CD4-positive, alpha-beta T cell (primary cell): ENCODE results near the gene CREB1. TPM values are rescaled to one million over a fixed set of nuclear protein-coding genes. Genes with fewer than 3 reads are reported as not detected.

Experiments
- ATAC-seq: fragments of 200-7000 bp; cut with Tn5 transposase; one replicate; pipeline ENCODE4 v1.10.0; 2022; ENCODE audit warnings: mild to moderate bottlenecking; ENCODE audit not compliant: poor library complexity
- CTCF ChIA-PET: fragments of 350-600 bp; sonication (Branson Sonifier 250); formaldehyde crosslinking; loops from one replicate; lab custom pipeline; 2021; ENCODE audit warnings: antibody characterized with exemption, inconsistent platforms; lab: Charles Lee
- POLR2A ChIA-PET: fragments of 350-600 bp; sonication (Branson Sonifier 250); formaldehyde crosslinking; loops from one replicate; lab custom pipeline; 2021; ENCODE audit warnings: antibody characterized with exemption, inconsistent platforms; lab: Charles Lee
- DNase-seq, 14 experiments: peaks; one replicate each; pipeline ENCODE4 v3.0.0-alpha.2; 2013 to 2020; ENCODE audit warnings: mixed read lengths in 2 of 14
- H3K27ac ChIP-seq, 2 donors: one replicate each; pipeline versions ENCODE4 v1.5.1 to v1.7.0; 2013; ENCODE audit warnings: low read length in 2 of 2, low read depth in 1 of 2, mild to moderate bottlenecking in 1 of 2
- H3K27me3 ChIP-seq, 2 experiments: 1 replicate in 1 of 2; 2 replicates in 1 of 2; pipeline versions ENCODE4 v1.6.1 to v1.7.0; 2013; ENCODE audit warnings: low read length in 2 of 2, control low read depth in 1 of 2, mild to moderate bottlenecking in 1 of 2, moderate library complexity in 1 of 2; ENCODE audit not compliant: insufficient read depth in 2 of 2, control insufficient read depth in 1 of 2
- H3K36me3 ChIP-seq: one replicate; pipeline ENCODE4 v1.6.1; 2013; ENCODE audit warnings: low read length, control low read depth; ENCODE audit not compliant: insufficient read depth
- H3K4me1 ChIP-seq: one replicate; pipeline ENCODE4 v1.6.1; 2013; ENCODE audit warnings: low read length, control low read depth; ENCODE audit not compliant: insufficient read depth
- H3K4me3 ChIP-seq: one replicate; pipeline ENCODE4 v1.5.1; 2013; ENCODE audit warnings: mild to moderate bottlenecking, low read length, moderate library complexity
- H3K9me3 ChIP-seq, 2 experiments: 1 replicate in 1 of 2; 2 replicates in 1 of 2; pipeline versions ENCODE4 v1.6.1 to v1.7.0; 2013; ENCODE audit warnings: low read length in 2 of 2, mild to moderate bottlenecking in 2 of 2, control low read depth in 1 of 2, moderate library complexity in 1 of 2; ENCODE audit not compliant: control insufficient read depth in 1 of 2, insufficient read depth in 1 of 2
- H3K27ac Mint-ChIP-seq: one replicate; pipeline ENCODE4 v1.8.0; 2020; ENCODE audit warnings: mixed read lengths
- H3K27me3 Mint-ChIP-seq: one replicate; pipeline ENCODE4 v1.8.0; 2021; ENCODE audit warnings: mixed read lengths
- H3K36me3 Mint-ChIP-seq: one replicate; pipeline ENCODE4 v1.8.0; 2021; ENCODE audit warnings: low read depth, mixed read lengths
- H3K4me1 Mint-ChIP-seq: one replicate; pipeline ENCODE4 v1.8.0; 2021; ENCODE audit warnings: low read depth, mixed read lengths
- H3K4me3 Mint-ChIP-seq: one replicate; pipeline ENCODE4 v1.8.0; 2020; ENCODE audit warnings: mild to moderate bottlenecking, mixed read lengths
- H3K9me3 Mint-ChIP-seq: one replicate; pipeline ENCODE4 v1.8.0; 2020; ENCODE audit warnings: mixed read lengths
- CTCF ChIP-seq: fragments of 200-600 bp; IDR thresholded peaks from one replicate; pipeline ENCODE4 v1.8.0; 2022; ENCODE audit warnings: antibody characterized with exemption, mild to moderate bottlenecking
- intact Hi-C, 2 experiments: fragments of 100-400 bp; cut with DNase I in 1 of 2; cut with micrococcal nuclease in 1 of 2; formaldehyde crosslinking; loops; one replicate each; pipeline versions ENCODE4 v1.15.1 to v1.9.0; 2023 to 2025; cut with DNase I, micrococcal nuclease
- total RNA-seq, 174 experiments: library from RNA in 2 of 174; stranded (reverse) in 2 of 174; gene quantifications; one replicate each; pipeline ENCODE4 v1.2.3 and lab custom pipeline; 2021 to 2026

CREB1 gene
- total RNA-seq, 2 experiments from 2014 or later, result 62.5 to 67.1 TPM

DNA sequence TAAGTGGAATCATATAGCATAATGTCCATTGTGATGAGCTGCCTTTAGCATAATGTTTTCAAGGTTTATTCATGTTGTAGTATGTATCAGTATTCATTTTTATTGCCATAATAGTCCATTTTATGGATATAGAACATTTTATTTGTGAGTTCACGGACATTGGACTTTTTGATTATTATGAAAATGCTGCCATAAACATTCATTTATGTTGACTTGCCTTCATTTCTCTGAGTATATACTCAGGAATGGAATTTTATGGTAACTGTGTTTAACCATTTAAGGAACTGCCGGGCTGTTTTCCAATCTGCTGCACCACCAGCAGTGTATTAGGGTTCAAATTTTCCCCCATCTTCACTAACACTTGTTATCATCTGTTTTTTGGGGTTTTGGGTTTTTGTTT is 12.2 kb downstream of the CREB1 start:
- H3K27me3 Mint-ChIP-seq, result no peaks in the 10 kb centered on the region
- DNase-seq (no peak), ATAC-seq (no peak)
- peaks cover 80% of the 10 kb centered on the region for H3K4me1 Mint-ChIP-seq
- Histone ChIP-seq H3K27me3 (no peaks in the 10 kb centered on the region), H3K4me3 (no peak overlapping the region), H3K36me3 (peaks cover 3% of the 10 kb centered on the region), H3K4me1 (peaks cover 16% of the 10 kb centered on the region), H3K9me3 (no peaks in the 10 kb centered on the region), H3K27ac (no peak overlapping the region)
- H3K9me3 Mint-ChIP-seq, result no peaks in the 10 kb centered on the region
- ChIA-PET POLR2A (interaction anchor here (0.6 kb wide), 1 partner anchor 10 kb away, joined by 3 read pairs; no protein-coding TSS in a partner anchor), CTCF (no interaction called here)
- intact Hi-C loops, result no loop called here
- no peak overlapping the region for H3K4me3 Mint-ChIP-seq
- H3K27ac Mint-ChIP-seq, result peak overlapping the region; percentile 14
- peaks cover 50% of the 10 kb centered on the region for H3K36me3 Mint-ChIP-seq
- no peak for TF ChIP-seq CTCF

DNA sequence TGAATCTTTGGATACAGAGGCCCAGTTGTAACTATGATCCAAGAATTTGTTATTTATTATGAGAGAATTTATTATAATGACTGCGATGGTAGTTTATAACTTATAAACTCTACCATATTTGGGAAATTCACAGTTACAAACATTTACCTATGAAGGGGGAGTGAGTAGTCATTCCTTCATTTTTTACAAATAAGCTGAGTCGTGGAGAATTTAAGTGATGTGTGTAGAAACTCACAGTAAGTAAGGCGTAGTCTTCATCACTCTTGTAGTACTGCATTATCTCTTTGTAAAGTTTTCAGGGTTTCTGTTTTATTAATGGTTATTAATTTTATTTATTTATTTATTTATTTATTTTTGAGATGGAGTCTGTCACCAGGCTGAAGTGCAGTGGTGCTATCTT is 13.5 kb downstream of the CREB1 start:
- Histone ChIP-seq H3K4me1 (peaks cover 16% of the 10 kb centered on the region), H3K9me3 (no peaks in the 10 kb centered on the region), H3K27ac (no peak overlapping the region), H3K4me3 (no peak overlapping the region), H3K36me3 (no peaks in the 10 kb centered on the region), H3K27me3 (no peaks in the 10 kb centered on the region)
- ATAC-seq (no peak), DNase-seq (no peak)
- intact Hi-C loops, result no loop called here
- Mint-ChIP-seq H3K9me3 (no peaks in the 10 kb centered on the region), H3K4me1 (peaks cover 77% of the 10 kb centered on the region), H3K4me3 (no peak overlapping the region), H3K27ac (no peak overlapping the region), H3K36me3 (peaks cover 50% of the 10 kb centered on the region), H3K27me3 (no peaks in the 10 kb centered on the region)
- POLR2A ChIA-PET, result interaction anchor here (0.7 to 2.8 kb wide), 3 partner anchors 9 to 14 kb away, joined by 3 to 10 read pairs (median 6); partner anchors contain the start of gene CREB1
- no peak for TF ChIP-seq CTCF
- CTCF ChIA-PET, result interaction anchor here (0.5 kb wide), 1 partner anchor 133 kb away, joined by 7 read pairs; no protein-coding TSS in a partner anchor

DNA sequence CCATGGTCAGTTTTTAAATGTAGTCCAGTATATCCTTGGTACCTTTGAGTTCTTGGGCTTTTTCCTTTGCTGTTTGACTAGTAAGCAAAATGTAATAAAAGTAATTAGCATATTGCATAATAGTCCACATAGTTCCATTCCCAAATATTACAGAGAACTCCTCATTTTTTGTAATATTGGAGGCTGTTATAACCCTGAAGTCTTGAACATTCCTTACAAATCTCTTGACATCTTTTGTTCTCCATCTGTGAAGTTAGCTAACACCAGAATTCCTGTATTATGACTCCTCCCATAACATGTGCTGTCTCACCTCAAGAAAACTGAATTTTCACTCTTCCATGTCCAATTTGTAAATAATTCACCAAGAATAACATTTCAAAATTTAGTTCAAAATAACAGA is 17.1 kb downstream of the CREB1 start:
- Histone ChIP-seq H3K27me3 (no peaks in the 10 kb centered on the region), H3K27ac (no peak overlapping the region), H3K36me3 (no peaks in the 10 kb centered on the region), H3K9me3 (no peaks in the 10 kb centered on the region), H3K4me1 (peaks cover 19% of the 10 kb centered on the region), H3K4me3 (no peak overlapping the region)
- ATAC-seq (no peak), DNase-seq (no peak)
- no peak for TF ChIP-seq CTCF
- Mint-ChIP-seq H3K4me3 (no peak overlapping the region), H3K4me1 (peaks cover 81% of the 10 kb centered on the region), H3K9me3 (no peaks in the 10 kb centered on the region), H3K27ac (peak overlapping the region; percentile 72), H3K36me3 (peaks cover 35% of the 10 kb centered on the region), H3K27me3 (no peaks in the 10 kb centered on the region)
- intact Hi-C loops, result no loop called here
- ChIA-PET POLR2A (interaction anchor here (4.5 kb wide), 1 partner anchor 16 kb away, joined by 39 read pairs; the partner anchor contains the start of gene CREB1), CTCF (interaction anchor here (1.3 kb wide), 1 partner anchor 79 kb away, joined by 3 read pairs; no protein-coding TSS in a partner anchor)
